RCC 7860 (cell line): ENCODE results near the gene ZPBP2.

Experiments
- DNase-seq: peaks from one replicate; pipeline ENCODE4 v3.0.0-alpha.2; 2015; ENCODE audit warnings: low spot score
- FAIRE-seq: peaks from 2 replicates; lab custom pipeline; 2012; peaks lifted over from hg19 to GRCh38; lab: Jason Lieb, UNC

ZPBP2 gene

DNA sequence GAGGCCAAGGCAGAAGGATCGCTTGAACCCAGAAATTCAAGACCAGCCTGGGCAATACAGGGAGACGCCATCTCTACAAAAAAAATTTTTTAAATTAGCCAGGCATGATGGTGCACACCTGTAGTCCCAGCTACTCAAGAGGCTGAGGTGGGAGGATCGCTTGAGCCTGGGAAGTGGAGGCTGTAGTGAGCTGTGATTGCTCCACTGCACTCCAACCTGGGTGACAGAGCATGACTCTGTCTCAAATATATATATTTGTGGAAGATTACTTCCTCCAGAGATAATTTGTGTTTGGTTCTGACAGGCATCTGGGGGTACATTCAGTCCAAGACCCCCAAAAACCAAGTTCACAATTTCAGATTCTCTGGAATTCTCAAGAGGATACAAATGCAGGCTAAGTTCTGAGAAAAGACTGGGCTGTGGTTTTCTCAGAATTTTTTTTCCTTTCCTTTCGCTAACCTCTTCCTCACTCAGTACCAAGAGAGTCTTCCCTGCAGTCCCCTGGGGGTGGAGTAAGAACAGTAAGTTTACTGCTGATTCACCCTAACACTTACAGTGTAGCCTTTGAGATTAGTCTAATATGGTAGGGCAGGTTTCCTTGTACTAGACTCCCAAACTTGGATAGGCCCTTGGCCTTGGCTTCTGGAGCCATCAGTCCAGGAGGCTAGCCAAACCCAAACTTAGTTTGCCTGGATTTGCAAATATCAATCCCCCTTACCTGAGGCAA is 35.3 kb downstream of the ZPBP2 start:
- FAIRE-seq (no peak), DNase-seq (no peak)

DNA sequence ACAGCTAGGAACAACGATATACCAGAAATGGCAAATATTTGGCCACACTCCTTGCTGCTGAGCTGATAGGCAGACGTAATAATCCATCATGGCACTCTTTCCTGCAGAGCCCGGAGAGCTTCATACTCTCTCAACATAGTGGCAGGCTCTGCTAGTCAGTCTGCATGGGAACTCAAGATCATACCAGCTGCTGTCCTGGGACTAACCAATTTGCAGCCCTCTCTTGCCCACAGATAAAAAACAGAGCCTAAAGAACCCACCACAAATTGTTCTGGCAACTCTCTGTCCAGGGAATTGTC is 36.9 kb downstream of the ZPBP2 start:
- no peak for FAIRE-seq

GRCh38 chr17:39908789-39909352 is 40.9 kb downstream of the ZPBP2 start:
- no peak for FAIRE-seq
- DNase-seq: no peak

More for the DNA sequence above, 36.9 kb downstream of the ZPBP2 start:
- DNase-seq: no peak

DNA sequence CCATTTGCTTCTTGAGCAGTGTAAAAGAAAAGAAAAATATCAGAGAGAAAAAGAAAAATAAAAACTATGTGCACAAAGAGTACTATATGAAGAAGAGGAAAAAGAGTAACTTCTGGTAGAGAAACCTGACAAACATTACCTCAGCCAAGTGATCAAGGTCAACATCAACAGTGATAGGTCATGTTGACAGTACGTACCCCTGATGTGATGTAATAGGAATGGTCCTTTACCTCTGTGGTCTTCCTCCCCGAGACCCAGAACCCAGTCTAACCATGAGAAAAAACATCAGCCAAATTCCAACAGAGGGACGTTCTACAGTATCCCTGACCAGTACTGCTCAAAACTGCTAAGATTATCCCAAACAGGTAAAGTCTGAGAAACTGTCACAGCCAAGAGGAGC is 46.0 kb downstream of the ZPBP2 start:
- FAIRE-seq (no peak), DNase-seq (no peak)

DNA sequence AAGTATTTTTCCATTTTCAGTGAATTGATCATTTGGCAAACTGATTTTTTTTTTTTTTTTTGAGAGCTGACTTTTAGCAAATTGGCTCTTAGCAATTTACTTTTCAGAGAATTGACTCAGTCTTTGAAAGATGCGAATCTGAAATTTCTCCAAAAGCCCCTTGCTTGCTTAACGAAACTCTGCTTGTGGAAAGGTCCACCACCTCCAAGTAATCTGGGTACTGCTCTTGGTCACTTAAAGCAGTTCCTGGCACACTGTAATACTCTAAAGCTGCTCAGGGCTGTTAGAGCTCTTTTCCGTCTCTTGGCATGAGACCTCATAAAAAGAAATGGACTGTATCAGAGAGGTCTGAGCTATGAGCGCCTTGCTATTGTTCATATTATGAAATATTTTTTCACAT is 47.6 kb downstream of the ZPBP2 start:
- no peak for FAIRE-seq
- DNase-seq: no peak

DNA sequence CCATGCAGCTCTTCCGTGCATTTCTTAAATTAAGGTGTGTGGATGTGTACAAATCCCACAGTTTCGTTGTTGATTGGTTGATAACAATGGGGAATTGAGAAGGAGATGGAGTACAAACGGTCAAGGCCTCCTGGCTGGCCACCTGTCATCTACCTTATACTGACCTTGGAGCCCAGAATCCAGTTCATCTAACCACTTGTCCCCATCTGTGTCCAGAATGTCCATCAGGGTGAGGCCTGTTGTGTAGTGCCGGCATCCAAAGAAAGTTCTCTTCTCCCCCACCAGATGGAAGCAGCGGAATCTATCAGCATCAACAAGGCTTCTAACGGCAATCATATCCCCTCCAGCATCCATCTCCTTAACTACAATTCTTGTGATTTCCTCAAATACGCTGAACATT is 48.9 kb downstream of the ZPBP2 start:
- no peak for DNase-seq
- no peak for FAIRE-seq

GRCh38 chr17:39919087-39919683 is 51.2 kb downstream of the ZPBP2 start:
- FAIRE-seq: no peak

GRCh38 chr17:39920218-39921210 is 52.5 kb downstream of the ZPBP2 start:
- FAIRE-seq (no peak), DNase-seq (no peak)

More at GRCh38 chr17:39919087-39919683, 51.2 kb downstream of the ZPBP2 start:
- no peak for DNase-seq

GRCh38 chr17:39921323-39921722 is 53.3 kb downstream of the ZPBP2 start:
- DNase-seq (no peak), FAIRE-seq (no peak)

GRCh38 chr17:39922006-39922405 is 54.0 kb downstream of the ZPBP2 start:
- FAIRE-seq (no peak), DNase-seq (no peak)

DNA sequence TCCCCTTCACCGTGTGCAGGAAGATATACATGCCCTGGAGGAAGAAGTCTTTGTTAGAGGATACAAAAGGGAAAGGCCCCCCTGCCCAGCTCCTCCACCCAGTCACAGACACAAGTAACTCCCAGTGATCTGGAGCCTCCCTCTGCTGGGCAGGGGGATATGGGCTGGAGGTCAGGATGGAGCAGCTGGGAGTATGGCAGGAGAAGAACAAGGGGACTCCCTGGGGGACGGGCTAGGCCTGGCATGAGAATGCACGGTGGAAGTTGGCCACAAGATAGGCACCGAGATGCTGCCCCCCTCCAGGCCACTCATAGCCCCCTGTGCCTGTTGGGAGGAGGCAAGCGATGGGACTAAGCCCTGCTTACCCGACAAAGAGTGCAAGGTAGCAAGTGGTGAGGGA is 55.2 kb downstream of the ZPBP2 start:
- FAIRE-seq (no peak), DNase-seq (no peak)

DNA sequence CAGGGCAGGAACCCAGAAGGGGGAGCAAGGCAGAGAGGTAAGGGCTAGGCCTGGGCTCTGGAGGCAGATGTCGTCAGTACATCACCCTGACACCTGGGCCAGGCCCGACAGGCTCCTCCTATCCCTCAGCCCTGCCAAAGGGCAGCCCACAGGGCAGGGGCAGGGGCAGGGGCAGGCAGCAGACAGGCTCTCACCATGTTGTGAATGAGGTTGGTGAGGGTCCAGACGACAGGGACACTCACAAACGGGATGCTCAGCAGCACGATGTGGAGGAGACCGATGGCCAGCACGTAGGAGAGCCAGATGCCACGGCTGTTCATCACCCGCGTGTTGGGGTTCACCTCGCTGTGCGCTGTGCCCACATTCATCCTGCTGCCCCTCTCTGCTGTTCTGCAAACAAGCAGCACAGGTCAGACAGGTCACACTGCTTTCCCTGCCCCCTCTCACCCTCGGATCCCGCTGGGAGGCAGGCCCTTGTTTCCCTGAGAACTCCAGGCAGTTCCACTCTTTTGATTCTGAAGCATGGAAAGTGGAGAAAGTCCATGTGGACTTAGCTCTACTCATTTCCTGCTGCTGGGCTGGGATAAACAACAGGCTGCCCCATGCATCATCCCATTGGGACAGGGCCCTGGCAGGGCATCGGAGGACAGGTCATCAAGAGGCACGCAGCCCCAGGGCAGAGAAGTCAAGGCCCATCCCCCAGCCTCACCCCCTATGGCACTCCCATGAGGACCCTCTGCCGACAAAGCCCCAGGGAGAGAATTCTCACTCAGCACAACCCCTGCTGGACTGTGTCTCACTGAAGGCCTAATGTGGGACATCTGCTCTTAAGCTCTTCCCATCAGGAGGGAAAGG is 56.1 kb downstream of the ZPBP2 start:
- FAIRE-seq (no peak), DNase-seq (no peak)

GRCh38 chr17:39924691-39925055 is 56.7 kb downstream of the ZPBP2 start:
- DNase-seq: no peak
- FAIRE-seq: no peak

GRCh38 chr17:39925282-39926134 is 57.5 kb downstream of the ZPBP2 start:
- DNase-seq (no peak), FAIRE-seq (no peak)

GRCh38 chr17:39926135-39926587 is 58.2 kb downstream of the ZPBP2 start:
- no peak for DNase-seq
- FAIRE-seq: no peak

- FAIRE-seq: no peak
Measured at GRCh38 chr17:39926588-39927100, 58.6 kb downstream of the ZPBP2 start.

More at GRCh38 chr17:39926588-39927100, 58.6 kb downstream of the ZPBP2 start:
- DNase-seq: no peak
